ENCODE data around the gene CCDC157.

Gene CCDC157

GRCh38 chr22:30406400-30406799, 49.6 kb downstream of the CCDC157 start:
- H3K27ac ChIP-seq (ENCODE audit: poor library complexity, severe bottlenecking): no peak overlapping the region
- H3K36me3 ChIP-seq (ENCODE audit: low read depth): peaks cover 89% of the 10 kb centered on the region
- H3K27me3 ChIP-seq (ENCODE audit: insufficient read depth, poor library complexity, severe bottlenecking): no peaks in the 10 kb centered on the region
- peaks cover 14% of the 10 kb centered on the region for H3K4me1 ChIP-seq (ENCODE audit: insufficient read depth, poor library complexity, severe bottlenecking)
- H3K4me3 ChIP-seq (ENCODE audit: severe bottlenecking): no peak overlapping the region
- DNase-seq (ENCODE audit: low spot score): no peak
- TF ChIP-seq CTCF (IDR thresholded peaks at IDR 0.05; ENCODE audit: poor library complexity, severe bottlenecking): no peak
- H3K9me3 ChIP-seq (ENCODE audit: severe bottlenecking): no peaks in the 10 kb centered on the region
- ATAC-seq (ENCODE audit: low read depth): no peak

- H3K4me1 ChIP-seq (ENCODE audit: insufficient read depth, poor library complexity, severe bottlenecking): peaks cover 18% of the 10 kb centered on the region
- TF ChIP-seq CTCF (IDR thresholded peaks at IDR 0.05; ENCODE audit: poor library complexity, severe bottlenecking): no peak
- no peak for DNase-seq (ENCODE audit: low spot score)
- H3K4me3 ChIP-seq (ENCODE audit: severe bottlenecking): no peak overlapping the region
- H3K27me3 ChIP-seq (ENCODE audit: insufficient read depth, poor library complexity, severe bottlenecking): no peaks in the 10 kb centered on the region
- ATAC-seq (ENCODE audit: low read depth): peak; percentile 48
- H3K27ac ChIP-seq (ENCODE audit: poor library complexity, severe bottlenecking): peak overlapping the region; percentile 73
- H3K36me3 ChIP-seq (ENCODE audit: low read depth): peaks cover 86% of the 10 kb centered on the region
- H3K9me3 ChIP-seq (ENCODE audit: severe bottlenecking): no peaks in the 10 kb centered on the region
These were observed 51.7 kb downstream of the CCDC157 start for GRCh38 chr22:30408388-30409102.

GRCh38 chr22:30411780-30412179, 55.0 kb downstream of the CCDC157 start:
- DNase-seq (ENCODE audit: low spot score): no peak
- no peak for TF ChIP-seq CTCF (IDR thresholded peaks at IDR 0.05; ENCODE audit: poor library complexity, severe bottlenecking)
- Histone ChIP-seq H3K9me3 (ENCODE audit: severe bottlenecking) (no peaks in the 10 kb centered on the region), H3K36me3 (ENCODE audit: low read depth) (peaks cover 97% of the 10 kb centered on the region), H3K4me1 (ENCODE audit: insufficient read depth, poor library complexity, severe bottlenecking) (peaks cover 18% of the 10 kb centered on the region), H3K27ac (ENCODE audit: poor library complexity, severe bottlenecking) (peak overlapping the region; percentile 73), H3K4me3 (ENCODE audit: severe bottlenecking) (no peak overlapping the region), H3K27me3 (ENCODE audit: insufficient read depth, poor library complexity, severe bottlenecking) (no peaks in the 10 kb centered on the region)
- ATAC-seq (ENCODE audit: low read depth): peak; percentile 93

- Histone ChIP-seq H3K27ac (ENCODE audit: poor library complexity, severe bottlenecking) (peak overlapping the region; percentile 73), H3K9me3 (ENCODE audit: severe bottlenecking) (no peaks in the 10 kb centered on the region), H3K36me3 (ENCODE audit: low read depth) (peaks cover 97% of the 10 kb centered on the region), H3K4me3 (ENCODE audit: severe bottlenecking) (no peak overlapping the region), H3K4me1 (ENCODE audit: insufficient read depth, poor library complexity, severe bottlenecking) (peaks cover 17% of the 10 kb centered on the region), H3K27me3 (ENCODE audit: insufficient read depth, poor library complexity, severe bottlenecking) (no peaks in the 10 kb centered on the region)
- ATAC-seq (ENCODE audit: low read depth) (no peak), DNase-seq (ENCODE audit: low spot score) (no peak)
- TF ChIP-seq CTCF (IDR thresholded peaks at IDR 0.05; ENCODE audit: poor library complexity, severe bottlenecking): no peak
These were observed 56.2 kb downstream of the CCDC157 start for GRCh38 chr22:30413001-30413400.

Data from RWPE2 (cell line).